Stimulated activated CD8-positive, alpha-beta memory T cell treated with anti-CD3 and anti-CD28 coated beads, Interleukin-7, amount 100 ng/mL, for 1 hour (primary cell): ENCODE results near the gene PTPN9.

Experiments
- DNase-seq, 2 donors: peaks; one replicate each; pipeline ENCODE4 v3.0.0-alpha.2; 2020; ENCODE audit warnings: low read depth in 2 of 2

The PTPN9 gene

DNA sequence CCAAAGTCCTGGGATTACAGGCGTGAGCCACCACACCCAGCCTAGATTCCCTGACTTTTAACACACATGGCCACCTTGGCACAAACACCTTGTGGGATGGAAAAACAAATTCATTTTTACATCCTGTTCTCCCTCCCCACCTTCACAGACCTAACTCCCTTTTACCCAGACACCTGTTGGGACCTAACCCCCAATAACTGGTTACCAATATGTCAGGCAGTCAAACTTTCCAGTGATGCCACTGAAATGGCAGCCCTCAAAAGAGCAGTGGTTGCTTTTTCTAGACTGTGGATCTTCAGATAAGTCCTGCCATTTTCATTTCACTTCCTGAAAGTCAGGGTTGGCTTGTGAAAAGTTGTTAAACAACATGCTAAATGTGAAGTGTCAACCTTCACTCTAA, 162.5 kb downstream of the PTPN9 start:
- no peak for DNase-seq
